Tibial artery (tissue), 4 donors: ENCODE data around the gene DNASE1.

Experiments
- DNase-seq, 2 donors: peaks; one replicate each; pipeline ENCODE4 v3.0.0-alpha.2; 2019
- H3K27ac ChIP-seq, 2 donors: fragments of 200-600 bp; sonication (generic) in 1 of 2; 1 replicate in 1 of 2; 2 replicates in 1 of 2; pipeline ENCODE4 v1.5.1; 2018 to 2019; ENCODE audit warnings: mild to moderate bottlenecking in 1 of 2
- H3K27me3 ChIP-seq, 2 donors: fragments of 200-600 bp; sonication (generic) in 1 of 2; one replicate each; pipeline versions ENCODE4 v1.5.1 to v1.6.0; 2016 to 2019
- H3K36me3 ChIP-seq, 3 donors: fragments of 200-600 bp; sonication (generic) in 2 of 3; one replicate each; pipeline ENCODE4 v1.5.1; 2016 to 2019; ENCODE audit warnings: mild to moderate bottlenecking in 2 of 3
- H3K4me1 ChIP-seq, 4 donors: fragments of 200-600 bp; sonication (generic) in 2 of 4; 1 replicate in 3 of 4; 2 replicates in 1 of 4; pipeline ENCODE4 v1.5.1; 2016 to 2019
- H3K4me3 ChIP-seq, 2 donors: fragments of 200-600 bp; sonication (generic) in 1 of 2; 1 replicate in 1 of 2; 2 replicates in 1 of 2; pipeline ENCODE4 v1.5.1; 2018 to 2019; ENCODE audit warnings: mild to moderate bottlenecking in 2 of 2
- H3K9me3 ChIP-seq, 3 donors: fragments of 200-600 bp; sonication (generic) in 1 of 3; one replicate each; pipeline ENCODE4 v1.5.1; 2016 to 2019
- CTCF ChIP-seq, 2 experiments: fragments of 200-600 bp in 1 of 2; fragments of 450-650 bp in 1 of 2; IDR thresholded peaks; one replicate each; pipeline ENCODE4 v1.5.1; 2017 to 2019; ENCODE audit warnings: antibody characterized with exemption in 2 of 2, mild to moderate bottlenecking in 1 of 2, moderate library complexity in 1 of 2
- intact Hi-C: fragments of 100-400 bp; cut with DNase I; formaldehyde crosslinking; loops from one replicate; pipeline ENCODE4 v1.15.0; 2023; ENCODE audit warnings: low total_unique reads

Gene DNASE1

DNA sequence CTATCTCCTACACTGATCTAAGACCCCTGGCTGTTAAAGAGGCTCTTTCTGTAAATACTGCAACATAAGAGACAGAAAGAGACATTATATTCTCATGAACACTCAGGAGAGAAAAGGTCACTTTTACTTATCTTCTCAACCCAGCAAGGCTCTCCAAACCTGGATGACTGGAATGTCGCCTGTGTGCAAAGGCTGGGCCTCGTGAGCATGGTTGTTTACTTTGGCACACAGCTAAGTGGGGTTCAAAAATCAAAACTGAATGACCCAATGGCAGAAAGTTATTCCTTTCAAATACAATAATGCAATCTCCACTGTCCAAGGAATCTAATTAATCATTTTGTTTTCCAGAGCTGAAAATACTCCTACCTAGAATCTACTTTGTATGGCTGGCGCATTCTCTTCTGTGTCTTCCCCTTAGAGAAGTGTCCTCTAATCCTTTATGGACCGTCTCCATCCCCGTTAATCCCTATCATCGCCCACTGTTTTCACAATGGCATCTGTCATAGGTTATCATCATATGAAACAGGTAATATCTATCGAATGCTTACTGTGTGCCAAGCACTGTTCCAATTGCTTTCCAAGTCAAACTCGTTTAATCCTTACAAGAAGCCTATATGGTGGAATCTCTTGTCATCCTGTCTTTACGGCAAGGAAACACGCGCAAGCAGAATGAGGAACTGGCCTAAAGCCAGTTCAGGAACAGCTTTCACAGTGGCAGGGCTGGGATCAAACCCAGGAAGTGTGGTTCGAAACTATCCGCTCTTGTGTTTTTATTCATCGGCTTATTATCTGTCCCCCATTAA, 44.4 kb upstream of the DNASE1 start:
- Histone ChIP-seq H3K9me3 (no peaks in the 10 kb centered on the region), H3K4me1 (peaks cover 0 to 27% (median 17%) of the 10 kb centered on the region in 4 donors), H3K27me3 (no peaks in the 10 kb centered on the region), H3K4me3 (peak overlapping the region in 1 of 2 donors; percentile 93), H3K27ac (no peak overlapping the region), H3K36me3 (peaks cover 0 to 10% (median 5%) of the 10 kb centered on the region in 3 donors)
- TF ChIP-seq CTCF (IDR thresholded peaks at IDR 0.05): no peak
- intact Hi-C loops: loop anchor here (5.0 kb wide), 1 partner anchor 83 kb away; no protein-coding TSS in a partner anchor
- no peak for DNase-seq

DNA sequence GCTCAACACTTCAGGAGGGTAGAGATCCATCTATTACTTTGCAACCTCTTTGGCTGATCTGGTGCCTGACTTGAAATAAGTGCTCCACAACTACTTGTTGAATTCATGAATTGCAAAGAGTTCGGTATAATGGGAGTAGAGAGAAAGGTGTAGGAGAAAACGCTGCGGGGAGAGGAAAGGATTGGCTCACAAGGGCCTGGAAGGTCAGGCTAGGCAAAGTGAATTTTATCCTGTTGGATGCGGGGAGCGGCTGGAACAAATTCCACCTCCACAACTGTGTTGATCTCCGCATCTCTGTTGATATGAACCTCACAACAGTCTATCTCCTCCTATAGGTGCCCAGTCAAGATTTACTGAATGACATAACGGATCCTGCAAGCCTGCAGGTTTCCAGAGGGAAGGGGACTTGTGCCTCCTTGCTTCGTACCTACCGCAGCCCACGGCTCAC, 43.8 kb upstream of the DNASE1 start:
- no peak for TF ChIP-seq CTCF (IDR thresholded peaks at IDR 0.05)
- no peaks in the 10 kb centered on the region for H3K27me3 ChIP-seq
- DNase-seq: no peak
- peaks cover 0 to 7% (median 5%) of the 10 kb centered on the region in 3 donors for H3K36me3 ChIP-seq
- peak overlapping the region; percentile 81 to 90 for H3K27ac ChIP-seq
- H3K4me1 ChIP-seq: peaks cover 0 to 27% (median 17%) of the 10 kb centered on the region in 4 donors
- H3K4me3 ChIP-seq: peak overlapping the region; percentile 93
- no peaks in the 10 kb centered on the region for H3K9me3 ChIP-seq
- intact Hi-C loops: loop anchor here (5.0 kb wide), 1 partner anchor 83 kb away; no protein-coding TSS in a partner anchor

- intact Hi-C loops: loop anchor here (5.0 kb wide), 1 partner anchor 84 kb away; no protein-coding TSS in a partner anchor
- peak; percentile 85 to 94 for DNase-seq
- peak within 1 kb of the TSS; percentile 93 for H3K4me3 ChIP-seq
- H3K27ac ChIP-seq: peak within 1 kb of the TSS; percentile 81 to 90
- H3K36me3 ChIP-seq: peaks cover 0 to 2% (median under 1%) of the 10 kb centered on the region in 3 donors
- H3K4me1 ChIP-seq: peaks cover 0 to 27% (median 17%) of the 10 kb centered on the region in 4 donors
- peak in 1 of 2 experiments; percentile 24 for TF ChIP-seq CTCF (IDR thresholded peaks at IDR 0.05)
- no peaks in the 10 kb centered on the region for H3K27me3 ChIP-seq
- no peaks in the 10 kb centered on the region for H3K9me3 ChIP-seq
Measured at GRCh38 chr16:3611146-3611975, 43.1 kb upstream of the DNASE1 start, which contains the start of gene SLX4. Gene SLX4 (minus strand): TSS chr16:3611606. CDS start chr16:3608964, 2,642 bp downstream.

DNA sequence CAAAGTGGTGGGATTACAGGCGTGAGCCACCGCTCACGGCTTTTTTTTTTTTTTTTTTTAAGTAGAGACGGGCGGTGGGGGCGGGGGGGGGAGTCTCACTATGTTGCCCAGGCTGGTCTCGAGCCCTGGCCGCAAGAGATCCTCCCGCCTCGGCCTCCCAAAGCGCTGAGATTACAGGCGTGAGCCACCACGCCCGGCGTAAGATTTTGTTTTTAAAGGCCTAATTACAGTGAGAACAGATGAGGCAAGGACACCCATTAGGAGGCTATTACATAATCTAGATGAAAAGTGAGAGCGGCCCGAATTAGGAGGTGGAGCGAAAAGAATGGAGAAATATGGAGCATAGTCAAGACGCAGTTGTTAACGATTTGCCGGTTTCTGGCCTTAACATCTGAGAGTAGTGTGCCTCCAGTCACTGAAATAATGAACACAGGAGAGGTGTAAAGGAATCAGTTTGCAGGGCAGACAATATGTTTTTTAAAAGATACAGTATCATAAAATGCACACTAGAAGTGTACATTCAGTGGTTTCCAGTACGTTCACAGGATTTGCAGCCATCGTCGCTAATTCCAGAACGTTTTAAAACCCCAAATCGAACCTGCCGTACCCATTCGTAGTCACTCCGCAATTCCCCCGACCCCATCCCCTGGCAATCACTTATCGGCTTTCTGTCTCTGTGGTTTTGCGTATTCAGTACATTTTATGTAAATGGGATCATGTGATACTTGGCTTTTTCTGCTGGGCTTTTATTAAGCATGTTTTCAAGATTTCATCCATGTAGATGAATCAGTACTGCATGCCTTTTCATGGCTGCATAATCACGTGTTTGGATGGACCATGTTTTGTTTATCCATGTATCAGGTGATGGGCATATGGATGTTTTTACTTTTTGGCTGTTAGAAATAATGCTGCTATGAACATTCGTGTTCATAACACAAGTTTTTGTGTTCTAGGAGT, 41.7 kb upstream of the DNASE1 start:
- Histone ChIP-seq H3K27me3 (no peaks in the 10 kb centered on the region), H3K4me3 (peak overlapping the region; percentile 93), H3K27ac (peak overlapping the region in 1 of 2 donors; percentile 90), H3K9me3 (no peaks in the 10 kb centered on the region), H3K36me3 (no peaks in the 10 kb centered on the region), H3K4me1 (peaks cover 0 to 27% (median 17%) of the 10 kb centered on the region in 4 donors)
- DNase-seq: no peak
- intact Hi-C loops: loop anchor here (5.0 kb wide), 1 partner anchor 85 kb away; no protein-coding TSS in a partner anchor
- no peak for TF ChIP-seq CTCF (IDR thresholded peaks at IDR 0.05)
